H1 (cell line): ENCODE data around the gene MYH6. TPM values are rescaled to one million over a fixed set of nuclear protein-coding genes. Genes with fewer than 3 reads are reported as not detected.
A peak's percentile ranks its signal among the peaks of the same experiment; 100 is the strongest.

Experiments used
- CTCF ChIA-PET: fragments of 300-600 bp; sonication (Branson Sonifier 250); formaldehyde crosslinking; loops from one replicate; lab custom pipeline; 2021; ENCODE audit not compliant: partially characterized antibody; lab: Charles Lee
- POLR2A ChIA-PET: fragments of 300-600 bp; sonication (Branson Sonifier 250); formaldehyde crosslinking; loops from one replicate; lab custom pipeline; 2021; ENCODE audit warnings: inconsistent platforms; ENCODE audit not compliant: partially characterized antibody; lab: Charles Lee
- DNase-seq, 2 experiments: peaks; one replicate each; pipeline versions ENCODE4 v3.0.0 to v3.0.0-alpha.2; 2010 to 2022; ENCODE audit warnings: low spot score in 2 of 2, low read depth in 1 of 2, mixed read lengths in 1 of 2
- FAIRE-seq: peaks from 2 replicates; lab custom pipeline; 2011; peaks lifted over from hg19 to GRCh38; lab: Jason Lieb, UNC
- H2AFZ ChIP-seq: 2 replicates; pipeline ENCODE4 v1.8.1; 2012; ENCODE audit warnings: low read length, inconsistent platforms
- H2AK5ac ChIP-seq: 2 replicates; pipeline ENCODE4 v1.6.1; 2013; ENCODE audit warnings: low read depth, low read length
- H2BK120ac ChIP-seq: replicated peaks from 2 replicates; pipeline ENCODE3; 2013; ENCODE audit warnings: low read depth, low read length, inconsistent platforms
- H2BK12ac ChIP-seq: 2 replicates; pipeline ENCODE4 v1.6.1; 2013; ENCODE audit warnings: low read depth, low read length
- H2BK15ac ChIP-seq: 2 replicates; pipeline ENCODE4 v1.6.1; 2013; ENCODE audit warnings: low read length
- H2BK20ac ChIP-seq: 2 replicates; pipeline ENCODE4 v1.6.1; 2013; ENCODE audit warnings: low read length
- H2BK5ac ChIP-seq: 2 replicates; pipeline ENCODE4 v1.6.1; 2013; ENCODE audit warnings: low read depth, low read length
- H3K14ac ChIP-seq: 2 replicates; pipeline ENCODE4 v1.6.1; 2013; ENCODE audit warnings: inconsistent platforms; ENCODE audit not compliant: insufficient read length
- H3K18ac ChIP-seq: 2 replicates; pipeline ENCODE4 v1.6.1; 2013; ENCODE audit warnings: low read length; ENCODE audit errors: extremely low read depth
- H3K23ac ChIP-seq: 2 replicates; pipeline ENCODE4 v1.6.1; 2013; ENCODE audit warnings: inconsistent platforms; ENCODE audit not compliant: insufficient read length
- H3K23me2 ChIP-seq: 2 replicates; pipeline ENCODE4 v1.6.1; 2013; ENCODE audit warnings: low read depth, low read length
- H3K27ac ChIP-seq: 2 replicates; pipeline ENCODE4 v1.6.1; 2011; ENCODE audit warnings: low read depth, low read length, inconsistent platforms
- H3K27me3 ChIP-seq, 4 experiments: replicated peaks in 1 of 4; 1 replicate in 1 of 4; 2 replicates in 3 of 4; pipeline versions ENCODE4 v1.6.1 to v1.8.1; 2011 to 2013; ENCODE audit warnings: low read length in 3 of 4, mild to moderate bottlenecking in 3 of 4, inconsistent platforms in 2 of 4, mixed read lengths in 2 of 4, moderate library complexity in 1 of 4; ENCODE audit not compliant: control insufficient read depth in 3 of 4, insufficient read depth in 3 of 4; ENCODE audit errors: extremely low read depth in 1 of 4
- H3K36me3 ChIP-seq, 4 experiments: 2 replicates each; pipeline versions ENCODE4 v1.6.1 to v1.8.1; 2011 to 2013; ENCODE audit warnings: mild to moderate bottlenecking in 4 of 4, low read length in 3 of 4, moderate library complexity in 2 of 4, control low read depth in 1 of 4, inconsistent platforms in 1 of 4; ENCODE audit not compliant: insufficient read depth in 4 of 4, control insufficient read depth in 2 of 4
- H3K4ac ChIP-seq: replicated peaks from 2 replicates; pipeline ENCODE3; 2013; ENCODE audit warnings: low read length, low read depth, mixed read lengths, inconsistent platforms; ENCODE audit not compliant: insufficient read length
- H3K4me1 ChIP-seq, 4 experiments: replicated peaks in 1 of 4; 1 replicate in 1 of 4; 2 replicates in 3 of 4; pipeline versions ENCODE4 v1.6.1 to v1.8.1; 2011 to 2013; ENCODE audit warnings: low read length in 3 of 4, inconsistent platforms in 2 of 4, mixed read lengths in 1 of 4; ENCODE audit not compliant: insufficient read depth in 4 of 4, control insufficient read depth in 3 of 4
- H3K4me2 ChIP-seq, 2 experiments: 2 replicates each; pipeline versions ENCODE4 v1.6.1 to v1.8.1; 2011 to 2013; ENCODE audit warnings: low read depth in 2 of 2, low read length in 2 of 2, control low read depth in 1 of 2, inconsistent platforms in 1 of 2, mild to moderate bottlenecking in 1 of 2; ENCODE audit not compliant: insufficient read depth in 1 of 2
- H3K4me3 ChIP-seq, 4 experiments: fragments of 200-600, 300-600 bp in 1 of 4; sonication (generic), shearing (Covaris generic), sonication (Bioruptor Twin) in 1 of 4; 2 replicates each; pipeline versions ENCODE4 v1.5.1 to v1.8.1; 2011 to 2016; ENCODE audit warnings: low read length in 4 of 4, low read depth in 3 of 4, control low read depth in 2 of 4, inconsistent platforms in 2 of 4, mild to moderate bottlenecking in 2 of 4, mixed read lengths in 1 of 4, moderate library complexity in 1 of 4; ENCODE audit not compliant: insufficient read depth in 2 of 4; ENCODE audit errors: extremely low read depth in 1 of 4
- H3K56ac ChIP-seq: replicated peaks from 2 replicates; pipeline ENCODE3; 2013; ENCODE audit warnings: low read depth, mild to moderate bottlenecking, mixed read lengths, low read length, inconsistent platforms; ENCODE audit not compliant: insufficient read length
- H3K79me1 ChIP-seq: 2 replicates; pipeline ENCODE4 v1.6.1; 2013; ENCODE audit warnings: low read depth, low read length, control low read depth
- H3K79me2 ChIP-seq, 2 experiments: 2 replicates each; pipeline versions ENCODE4 v1.6.1 to v1.8.1; 2012 to 2013; ENCODE audit warnings: low read length in 2 of 2, mild to moderate bottlenecking in 2 of 2, inconsistent platforms in 1 of 2; ENCODE audit not compliant: insufficient read depth in 2 of 2, control insufficient read depth in 1 of 2
- H3K9ac ChIP-seq, 4 experiments: replicated peaks in 1 of 4; 1 replicate in 1 of 4; 2 replicates in 3 of 4; pipeline versions ENCODE4 v1.6.1 to v1.8.1; 2011 to 2013; ENCODE audit warnings: low read depth in 3 of 4, low read length in 3 of 4, control low read depth in 2 of 4, mild to moderate bottlenecking in 2 of 4, moderate library complexity in 2 of 4, inconsistent platforms in 1 of 4; ENCODE audit errors: extremely low read depth in 1 of 4
- H3K9me3 ChIP-seq, 2 experiments: 2 replicates each; pipeline versions ENCODE4 v1.6.1 to v1.8.1; 2012 to 2013; ENCODE audit warnings: mild to moderate bottlenecking in 2 of 2, moderate library complexity in 2 of 2, control low read depth in 1 of 2, inconsistent platforms in 1 of 2, low read depth in 1 of 2, low read length in 1 of 2, mixed read lengths in 1 of 2; ENCODE audit not compliant: insufficient read depth in 2 of 2
- H4K20me1 ChIP-seq, 2 experiments: replicated peaks in 1 of 2; 2 replicates each; pipeline versions ENCODE3 to v1.8.1; 2011 to 2013; ENCODE audit warnings: inconsistent platforms in 2 of 2, low read length in 2 of 2, mild to moderate bottlenecking in 1 of 2; ENCODE audit not compliant: insufficient read depth in 2 of 2, control insufficient read depth in 1 of 2
- H4K5ac ChIP-seq: 2 replicates; pipeline ENCODE4 v1.6.1; 2013; ENCODE audit warnings: low read length, low read depth, mixed read lengths, inconsistent platforms; ENCODE audit not compliant: insufficient read length
- H4K8ac ChIP-seq: 2 replicates; pipeline ENCODE4 v1.8.0; 2013; ENCODE audit warnings: mild to moderate bottlenecking, moderate library complexity, low read length, inconsistent platforms; ENCODE audit not compliant: insufficient read depth; ENCODE audit errors: extremely low read depth
- H4K91ac ChIP-seq: replicated peaks from 2 replicates; pipeline ENCODE3; 2013; ENCODE audit warnings: low read length, mixed read lengths, inconsistent platforms; ENCODE audit not compliant: insufficient read length
- CEBPB ChIP-seq: IDR thresholded peaks from 2 replicates; pipeline ENCODE4 v1.6.1; 2012; ENCODE audit warnings: low read depth, low read length
- EP300 ChIP-seq, 2 experiments: IDR thresholded peaks; 1 replicate in 1 of 2; 2 replicates in 1 of 2; pipeline ENCODE4 v1.6.1; 2011 to 2012; ENCODE audit warnings: low read depth in 2 of 2, low read length in 2 of 2, mild to moderate bottlenecking in 2 of 2, borderline replicate concordance in 1 of 2, inconsistent platforms in 1 of 2, moderate library complexity in 1 of 2
- FOSL1 ChIP-seq: IDR thresholded peaks from 2 replicates; pipeline ENCODE4 v1.6.1; 2011; ENCODE audit warnings: mild to moderate bottlenecking, low read depth, low read length, moderate library complexity; ENCODE audit not compliant: insufficient read depth
- JUND ChIP-seq: IDR thresholded peaks from 2 replicates; pipeline ENCODE4 v1.6.1; 2011; ENCODE audit warnings: mild to moderate bottlenecking, improper control_type of control experiment, low read length
- KDM4A ChIP-seq: IDR thresholded peaks from one replicate; pipeline ENCODE4 v1.7.1; 2012; ENCODE audit warnings: low read depth, mild to moderate bottlenecking, moderate library complexity, low read length, inconsistent platforms; ENCODE audit not compliant: severe bottlenecking
- NANOG ChIP-seq: IDR thresholded peaks from 2 replicates; pipeline ENCODE4 v1.6.1; 2011; ENCODE audit warnings: low read length, low read depth, mild to moderate bottlenecking, inconsistent platforms; ENCODE audit not compliant: insufficient read depth, poor library complexity, severe bottlenecking
- NRF1 ChIP-seq: IDR thresholded peaks from 2 replicates; pipeline ENCODE4 v1.6.1; 2011; ENCODE audit warnings: mild to moderate bottlenecking, low read depth, low read length, improper control_type of control experiment
- POU5F1 ChIP-seq: IDR thresholded peaks from 2 replicates; pipeline ENCODE4 v1.6.1; 2011; ENCODE audit warnings: low read depth, mild to moderate bottlenecking, low read length, moderate library complexity
- RAD21 ChIP-seq, 2 experiments: IDR thresholded peaks in 1 of 2; conservative IDR thresholded peaks in 1 of 2; 2 replicates each; pipeline ENCODE4 v1.6.1; 2011; ENCODE audit warnings: low read depth in 2 of 2, low read length in 2 of 2, improper control_type of control experiment in 1 of 2, inconsistent platforms in 1 of 2, mild to moderate bottlenecking in 1 of 2, moderate library complexity in 1 of 2
- SIRT6 ChIP-seq: IDR thresholded peaks from one replicate; pipeline ENCODE4 v1.7.1; 2012; ENCODE audit warnings: low read length, inconsistent platforms
- SP4 ChIP-seq: IDR thresholded peaks from 2 replicates; pipeline ENCODE4 v1.6.1; 2012; ENCODE audit warnings: low read length, inconsistent platforms
- TCF12 ChIP-seq: IDR thresholded peaks from 2 replicates; pipeline ENCODE4 v1.6.1; 2011; ENCODE audit warnings: low read depth, mild to moderate bottlenecking, low read length
- WGBS, 2 experiments: shearing (Covaris generic) in 1 of 2; methylation state at CpG; one replicate each; pipeline versions ENCODE4 v1.1.6 to v1.1.7; 2013 to 2015; ENCODE audit warnings: low lambda C conversion rate in 2 of 2, mixed read lengths in 2 of 2, inconsistent platforms in 1 of 2, low coverage in 1 of 2, missing lambda C conversion rate in 1 of 2; ENCODE audit not compliant: insufficient replicate concordance in 2 of 2, insufficient coverage in 1 of 2, insufficient read length in 1 of 2; ENCODE audit errors: extremely low coverage in 1 of 2, missing lambda C conversion rate in 1 of 2; 5-methylcytosine and 5-hydroxymethylcytosine counted together
- polyA plus RNA-seq, 7 experiments: library from polyadenylated mRNA; depleted of rRNA in 3 of 7; stranded (reverse) in 5 of 7; unstranded in 2 of 7; fragments of >200 nt in 5 of 7; fragments of 200-250 nt in 2 of 7; gene quantifications; 1 replicate in 5 of 7; 2 replicates in 1 of 7; 4 replicates in 1 of 7; pipeline versions ENCODE4 v1.2.1 to v1.2.3, GENCODE V29; 2011 to 2013; ENCODE audit warnings: missing spikeins in 2 of 7, mixed read lengths in 2 of 7
- total RNA-seq: library from RNA; stranded (reverse); fragmentation: NEBNext Ultra II Directional; extraction: Animal tissue kit (Norgen Biotek cat#: 25700); gene quantifications from 2 replicates; pipeline ENCODE4 v1.2.1, GENCODE V29; 2021

The MYH6 gene
- total and polyA plus RNA-seq, 2 of the 8 experiments (the other 6 are each of a cell fraction or from before 2014, with no cell fraction given) = 0.03 TPM; not detected in 1

DNA sequence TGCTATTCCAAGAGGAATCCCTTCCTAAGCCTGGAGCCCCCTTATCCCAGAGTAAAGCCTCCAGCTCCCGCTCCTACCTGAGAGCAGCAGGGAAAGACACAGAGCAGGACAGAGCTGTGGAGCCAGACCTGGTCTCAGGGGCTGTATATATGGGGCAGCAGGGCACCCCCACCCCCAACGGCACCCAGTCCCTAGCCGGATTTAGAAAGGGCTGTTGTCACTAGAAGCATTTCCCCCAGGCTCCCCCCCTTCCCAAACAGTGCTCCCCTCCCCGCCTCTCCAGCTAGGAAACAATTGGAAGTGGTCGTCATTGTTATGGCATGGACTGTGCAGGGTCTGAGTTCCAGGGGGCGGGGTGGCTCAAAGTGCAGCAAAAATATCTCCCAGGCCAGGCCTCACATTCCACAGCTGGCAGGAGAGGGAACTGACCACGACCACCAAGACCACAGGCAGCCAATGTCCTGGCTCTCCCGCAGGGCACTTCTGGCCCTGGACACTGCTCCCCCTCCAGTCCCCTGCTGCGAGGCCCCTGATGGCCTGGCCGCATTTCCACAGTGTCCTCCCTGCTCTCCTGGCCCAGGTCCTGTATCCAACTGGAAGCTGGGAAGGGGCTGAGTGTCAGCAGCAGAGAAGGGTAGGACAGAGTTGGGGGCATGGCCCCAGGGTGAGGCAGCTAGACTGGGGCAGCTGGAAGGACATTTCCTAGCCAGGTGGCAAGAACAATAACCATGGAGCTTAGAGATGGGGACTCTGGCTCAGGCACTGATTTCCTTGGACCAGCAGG is 27.7 kb upstream of the MYH6 start, which contains the start of gene MYH7:
MYH7 (minus strand) TSS at position 118 of the 784 bp plus-strand sequence. CDS start 1,928 bp downstream, outside the sequence.
- no peak within 1 kb of the TSS for H3K4me2 ChIP-seq
- H3K9ac ChIP-seq = no peak within 1 kb of the TSS
- WGBS, 2 experiments = 78% methylated on average over 10 of the region's 10 CpGs; no CpG with 5 or more reads in 1 of the 2 experiments
- no peak within 1 kb of the TSS for H3K56ac ChIP-seq
- FAIRE-seq (no peak), DNase-seq (no peak)
- peaks cover 0 to 6% (median 2%) of the 10 kb centered on the region in 4 experiments; a peak in 2 of 7 replicates for H3K4me1 ChIP-seq
- no peak within 1 kb of the TSS for H3K4me3 ChIP-seq
- H4K91ac ChIP-seq = no peak within 1 kb of the TSS
- H2BK120ac ChIP-seq = no peak within 1 kb of the TSS
- H3K18ac ChIP-seq = no peak within 1 kb of the TSS
- H3K27me3 ChIP-seq = peaks cover 0 to 4% (median 0%) of the 10 kb centered on the region in 4 experiments; a peak in 1 of 7 replicates
- H3K9me3 ChIP-seq = no peaks in the 10 kb centered on the region
- H3K27ac ChIP-seq = no peak within 1 kb of the TSS
- H2BK20ac ChIP-seq = no peak within 1 kb of the TSS
- no peak within 1 kb of the TSS for H2BK15ac ChIP-seq
- no peak within 1 kb of the TSS for H4K8ac ChIP-seq
- POLR2A ChIA-PET = interaction anchor here (0.6 to 1.3 kb wide), 4 partner anchors 22 to 114 kb away, joined by 3 to 4 read pairs (median 4); partner anchors contain the start of gene PABPN1
- no peak within 1 kb of the TSS for H3K14ac ChIP-seq
- H4K5ac ChIP-seq = no peak within 1 kb of the TSS
- CTCF ChIA-PET = interaction anchor here (0.6 to 3.2 kb wide), 19 partner anchors 9 to 315 kb away, joined by 3 to 19 read pairs (median 4); partner anchors contain the start of genes NGDN and SLC22A17
- H4K20me1 ChIP-seq = no peaks in the 10 kb centered on the region
- peak within 1 kb of the TSS; percentile 8; the same call in 1 of the 2 replicates for H2BK5ac ChIP-seq
- no peaks in the 10 kb centered on the region for H3K79me2 ChIP-seq
- H2BK12ac ChIP-seq = no peak within 1 kb of the TSS
- H3K23me2 ChIP-seq = no peaks in the 10 kb centered on the region
- no peak within 1 kb of the TSS for H2AK5ac ChIP-seq
- H2AFZ ChIP-seq = no peak within 1 kb of the TSS
- H3K79me1 ChIP-seq = no peaks in the 10 kb centered on the region
- no peaks in the 10 kb centered on the region for H3K36me3 ChIP-seq
- no peak within 1 kb of the TSS for H3K23ac ChIP-seq
- H3K4ac ChIP-seq = no peak within 1 kb of the TSS
- no peak for TF ChIP-seq TCF12
- TF ChIP-seq CEBPB = no peak
- TF ChIP-seq FOSL1 = no peak
- TF ChIP-seq NRF1 = no peak
- TF ChIP-seq KDM4A = no peak
- TF ChIP-seq POU5F1 = no peak
- no peak for TF ChIP-seq RAD21 (IDR thresholded peaks at IDR 0.05 in 1 of 2, conservative IDR thresholded peaks at IDR 0.05 in 1 of 2; ENCODE audit: low read depth in 2 of 2, low read length in 2 of 2)
- no peak for TF ChIP-seq NANOG
- no peak for TF ChIP-seq EP300 (IDR thresholded peaks at IDR 0.05; ENCODE audit: borderline replicate concordance in 1 of 2, low read depth in 2 of 2, low read length in 2 of 2)
- no peak for TF ChIP-seq SIRT6
- no peak for TF ChIP-seq JUND
- TF ChIP-seq SP4 = no peak
